SK-N-SH (cell line): ENCODE results near the gene SETD4. TPM values are rescaled to one million over a fixed set of nuclear protein-coding genes. Genes with fewer than 3 reads are reported as not detected.

Source experiments
- CTCF ChIA-PET: fragments of 300-600, 350-600 bp; formaldehyde crosslinking; extraction: SDS; loops from one replicate; lab custom pipeline; 2021; lab: Yijun Ruan, JAX
- POLR2A ChIA-PET: fragments of 350-600 bp; sonication (Branson Sonifier 250); formaldehyde crosslinking; extraction: SDS; loops from one replicate; lab custom pipeline; 2020; ENCODE audit warnings: antibody characterized with exemption, inconsistent platforms; lab: Yijun Ruan, JAX
- DNase-seq: peaks from one replicate; pipeline ENCODE4 v3.0.0; 2012
- H2AFZ ChIP-seq: fragments of 200-600 bp; sonication (generic); 2 replicates; pipeline ENCODE4 v1.8.1; 2016; ENCODE audit warnings: antibody characterized with exemption, mild to moderate bottlenecking, low read depth
- H3F3A ChIP-seq: fragments of 200-600 bp; sonication (generic); replicated peaks from 2 replicates; pipeline ENCODE3; 2016; ENCODE audit warnings: antibody characterized with exemption, mild to moderate bottlenecking; ENCODE audit not compliant: insufficient read depth
- H3K27ac ChIP-seq, 2 experiments: fragments of 200-500 bp in 1 of 2; fragments of 200-600 bp in 1 of 2; sonication (Bioruptor generic) in 1 of 2; sonication (generic), shearing (Covaris generic) in 1 of 2; 2 replicates each; pipeline versions ENCODE4 v1.5.1 to v1.6.1; 2014 to 2016; ENCODE audit warnings: low read depth in 2 of 2, inconsistent platforms in 1 of 2, low read length in 1 of 2, mild to moderate bottlenecking in 1 of 2, mixed read lengths in 1 of 2
- H3K27me3 ChIP-seq: fragments of 200-600 bp; sonication (generic), shearing (Covaris generic); 2 replicates; pipeline ENCODE4 v1.6.1; 2016; ENCODE audit warnings: mixed run types; ENCODE audit not compliant: insufficient read depth
- H3K36me3 ChIP-seq, 2 experiments: fragments of 200-500 bp in 1 of 2; fragments of 200-600 bp in 1 of 2; sonication (Bioruptor generic) in 1 of 2; sonication (generic) in 1 of 2; replicated peaks in 1 of 2; 2 replicates each; pipeline versions ENCODE3 to v1.5.1; 2014 to 2016; ENCODE audit warnings: low read length in 1 of 2, mild to moderate bottlenecking in 1 of 2; ENCODE audit not compliant: insufficient read depth in 2 of 2, control insufficient read depth in 1 of 2
- H3K4me1 ChIP-seq, 2 experiments: fragments of 200-500 bp in 1 of 2; fragments of 200-600 bp in 1 of 2; sonication (Bioruptor generic) in 1 of 2; sonication (generic), shearing (Covaris generic) in 1 of 2; 2 replicates each; pipeline versions ENCODE4 v1.5.1 to v1.6.1; 2014 to 2016; ENCODE audit warnings: low read depth in 1 of 2, low read length in 1 of 2, mixed run types in 1 of 2; ENCODE audit not compliant: insufficient read depth in 2 of 2, control insufficient read depth in 1 of 2
- H3K4me2 ChIP-seq: fragments of 200-600 bp; sonication (generic), shearing (Covaris generic); 2 replicates; pipeline ENCODE4 v1.6.1; 2017; ENCODE audit warnings: mixed run types
- H3K4me3 ChIP-seq, 2 experiments: fragments of 200-500 bp in 1 of 2; fragments of 200-600 bp in 1 of 2; sonication (Bioruptor generic) in 1 of 2; sonication (generic), shearing (Covaris generic) in 1 of 2; 2 replicates each; pipeline versions ENCODE4 v1.5.1 to v1.8.1; 2014 to 2016; ENCODE audit warnings: low read depth in 2 of 2, inconsistent platforms in 1 of 2, low read length in 1 of 2, mild to moderate bottlenecking in 1 of 2, mixed read lengths in 1 of 2, moderate library complexity in 1 of 2
- H3K79me2 ChIP-seq: fragments of 200-600 bp; sonication (generic); 2 replicates; pipeline ENCODE4 v1.8.1; 2017; ENCODE audit warnings: mild to moderate bottlenecking; ENCODE audit not compliant: insufficient read depth
- H3K9ac ChIP-seq: fragments of 200-600 bp; sonication (generic); 2 replicates; pipeline ENCODE4 v1.6.1; 2017; ENCODE audit warnings: mixed run types
- H3K9me2 ChIP-seq: fragments of 200-600 bp; sonication (generic); 2 replicates; pipeline ENCODE4 v1.6.1; 2017; ENCODE audit warnings: mixed run types
- H3K9me3 ChIP-seq: fragments of 200-600 bp; sonication (generic); 2 replicates; pipeline ENCODE4 v1.6.1; 2017; ENCODE audit warnings: mixed run types, mild to moderate bottlenecking, moderate library complexity
- H4K20me1 ChIP-seq: fragments of 200-600 bp; sonication (generic); 2 replicates; pipeline ENCODE4 v1.6.1; 2017; ENCODE audit warnings: mild to moderate bottlenecking, mixed run types; ENCODE audit not compliant: insufficient read depth
- CHD2 ChIP-seq: fragments of 150-350 bp; IDR thresholded peaks from 2 replicates; pipeline ENCODE4 v1.6.1; 2018; ENCODE audit warnings: low read length; ENCODE audit not compliant: partially characterized antibody
- ELF1 ChIP-seq: IDR thresholded peaks from 2 replicates; pipeline ENCODE4 v1.4.0; 2012
- FOXJ3 ChIP-seq: sonication (generic); formaldehyde crosslinking; IDR thresholded peaks from 2 replicates; pipeline ENCODE4 v1.5.1; 2020; ENCODE audit warnings: mild to moderate bottlenecking, missing genetic modification reagents
- GATA2 ChIP-seq: sonication (generic); formaldehyde crosslinking; IDR thresholded peaks from 2 replicates; pipeline ENCODE4 v1.5.0; 2020; ENCODE audit warnings: mild to moderate bottlenecking, missing genetic modification reagents
- JUND ChIP-seq: IDR thresholded peaks from 2 replicates; pipeline ENCODE4 v1.4.0; 2012
- NFIC ChIP-seq: IDR thresholded peaks from 2 replicates; pipeline ENCODE4 v1.4.0; 2012; ENCODE audit warnings: borderline replicate concordance
- RCOR1 ChIP-seq: fragments of 150-350 bp; IDR thresholded peaks from 2 replicates; pipeline ENCODE4 v1.6.1; 2017; ENCODE audit warnings: antibody characterized with exemption, low read length
- RFX5 ChIP-seq: IDR thresholded peaks from 2 replicates; pipeline ENCODE4 v1.6.1; 2012; ENCODE audit warnings: mild to moderate bottlenecking, improper control_type of control experiment, low read length
- SIN3A ChIP-seq: IDR thresholded peaks from 2 replicates; pipeline ENCODE4 v1.6.1; 2012; ENCODE audit warnings: low read depth, mild to moderate bottlenecking, low read length, moderate library complexity, borderline replicate concordance
- SMC3 ChIP-seq: IDR thresholded peaks from 2 replicates; pipeline ENCODE4 v1.6.1; 2012; ENCODE audit warnings: low read depth, low read length, improper control_type of control experiment
- TCF12 ChIP-seq: IDR thresholded peaks from 2 replicates; pipeline ENCODE4 v1.4.0; 2012
- YY1 ChIP-seq: IDR thresholded peaks from 2 replicates; pipeline ENCODE4 v1.4.0; 2012; ENCODE audit warnings: low read depth, mild to moderate bottlenecking
- WGBS: methylation state at CpG from one replicate; pipeline ENCODE4 v1.1.6; 2017; ENCODE audit warnings: low lambda C conversion rate; 5-methylcytosine and 5-hydroxymethylcytosine counted together
- polyA plus RNA-seq, 3 experiments: library from polyadenylated mRNA; depleted of rRNA; stranded (reverse); fragments of >200 nt; gene quantifications; 2 replicates each; pipeline ENCODE4 v1.2.3, GENCODE V29; 2012
- TF ChIP-seq, protein P1 (sequence below): fragments of 200-600 bp; sonication (generic); IDR thresholded peaks from 2 replicates; pipeline ENCODE4 v1.6.1; 2017; ENCODE audit warnings: antibody characterized with exemption, mild to moderate bottlenecking, moderate library complexity

Gene SETD4
- polyA plus RNA-seq, 1 of the 3 experiments (the other 2 are of a cell fraction), result 15.9 TPM

DNA sequence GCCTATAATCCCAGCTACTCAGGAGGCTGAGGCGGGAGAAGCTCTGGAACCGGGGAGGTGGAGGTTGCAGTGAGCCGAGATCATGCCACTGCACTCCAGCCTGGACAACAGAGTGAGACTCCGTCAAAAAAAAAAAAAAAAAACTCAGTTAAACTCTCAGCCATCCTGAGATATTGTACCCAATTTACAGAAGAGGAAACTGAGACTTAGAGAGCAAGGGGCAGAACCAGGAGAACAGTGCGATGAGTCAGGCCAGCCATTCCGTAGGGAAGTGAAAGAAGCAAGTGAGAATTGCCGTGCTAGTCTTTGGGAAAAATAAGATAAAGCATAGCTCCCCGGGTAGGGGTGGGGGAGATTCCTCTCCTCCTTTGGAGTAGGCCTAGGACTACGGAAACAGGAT, 69.7 kb downstream of the SETD4 start:
- Histone ChIP-seq H3K9ac (no peak overlapping the region), H4K20me1 (no peaks in the 10 kb centered on the region), H3K27me3 (peaks cover 8% of the 10 kb centered on the region; the same call in 1 of the 2 replicates), H3K4me2 (no peak overlapping the region), H3K9me3 (no peaks in the 10 kb centered on the region), H3K9me2 (no peaks in the 10 kb centered on the region), H3K79me2 (no peaks in the 10 kb centered on the region), H3K4me1 (no peaks in the 10 kb centered on the region), H3K27ac (no peak overlapping the region), H2AFZ (no peak overlapping the region), H3K4me3 (no peak overlapping the region), H3K36me3 (no peaks in the 10 kb centered on the region), H3F3A (no peaks in the 10 kb centered on the region)
- ChIA-PET CTCF (no interaction called here), POLR2A (no interaction called here)
- no peak for TF ChIP-seq RFX5
- no peak for TF ChIP-seq ELF1
- TF ChIP-seq, protein P1, sequence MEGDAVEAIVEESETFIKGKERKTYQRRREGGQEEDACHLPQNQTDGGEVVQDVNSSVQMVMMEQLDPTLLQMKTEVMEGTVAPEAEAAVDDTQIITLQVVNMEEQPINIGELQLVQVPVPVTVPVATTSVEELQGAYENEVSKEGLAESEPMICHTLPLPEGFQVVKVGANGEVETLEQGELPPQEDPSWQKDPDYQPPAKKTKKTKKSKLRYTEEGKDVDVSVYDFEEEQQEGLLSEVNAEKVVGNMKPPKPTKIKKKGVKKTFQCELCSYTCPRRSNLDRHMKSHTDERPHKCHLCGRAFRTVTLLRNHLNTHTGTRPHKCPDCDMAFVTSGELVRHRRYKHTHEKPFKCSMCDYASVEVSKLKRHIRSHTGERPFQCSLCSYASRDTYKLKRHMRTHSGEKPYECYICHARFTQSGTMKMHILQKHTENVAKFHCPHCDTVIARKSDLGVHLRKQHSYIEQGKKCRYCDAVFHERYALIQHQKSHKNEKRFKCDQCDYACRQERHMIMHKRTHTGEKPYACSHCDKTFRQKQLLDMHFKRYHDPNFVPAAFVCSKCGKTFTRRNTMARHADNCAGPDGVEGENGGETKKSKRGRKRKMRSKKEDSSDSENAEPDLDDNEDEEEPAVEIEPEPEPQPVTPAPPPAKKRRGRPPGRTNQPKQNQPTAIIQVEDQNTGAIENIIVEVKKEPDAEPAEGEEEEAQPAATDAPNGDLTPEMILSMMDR, result no peak
- no peak for TF ChIP-seq TCF12
- TF ChIP-seq GATA2, result no peak
- no peak for TF ChIP-seq JUND
- no peak for TF ChIP-seq NFIC
- no peak for TF ChIP-seq SMC3
- TF ChIP-seq CHD2, result no peak
- WGBS, result 68% methylated on average over 9 of the region's 9 CpGs
- no peak for DNase-seq

GRCh38 chr21:35989138-35989735, 71.1 kb downstream of the SETD4 start:
- H3K9ac ChIP-seq, result no peak overlapping the region
- 55% methylated on average over 10 of the region's 10 CpGs for WGBS
- H3K4me1 ChIP-seq, result no peaks in the 10 kb centered on the region
- H3K27me3 ChIP-seq, result no peaks in the 10 kb centered on the region; the same call in 1 of the 2 replicates
- POLR2A ChIA-PET, result no interaction called here
- DNase-seq, result no peak
- no peak overlapping the region for H3K4me3 ChIP-seq
- no peaks in the 10 kb centered on the region for H3K9me2 ChIP-seq
- no peak overlapping the region for H3K27ac ChIP-seq
- TF ChIP-seq RCOR1 (no peak), SIN3A (no peak), FOXJ3 (CRISPR knock-in tag) (no peak), YY1 (no peak)
- TF ChIP-seq, protein P1, result no peak
- no peak overlapping the region for H3K4me2 ChIP-seq
- H3K9me3 ChIP-seq, result no peaks in the 10 kb centered on the region
- H2AFZ ChIP-seq, result no peak overlapping the region
- CTCF ChIA-PET, result interaction anchor here (1.1 to 1.2 kb wide), 2 partner anchors 39 to 149 kb away, joined by 3 to 4 read pairs; no protein-coding TSS in a partner anchor
- H4K20me1 ChIP-seq, result no peaks in the 10 kb centered on the region
- no peaks in the 10 kb centered on the region for H3F3A ChIP-seq
- no peaks in the 10 kb centered on the region for H3K79me2 ChIP-seq
- no peaks in the 10 kb centered on the region for H3K36me3 ChIP-seq
